ENCODE results near the gene RXFP4.

RXFP4 gene

GRCh38 chr1:155962599-155963211, 21.3 kb downstream of the RXFP4 start:
- DNase-seq = no peak

GRCh38 chr1:155964193-155964592, 22.8 kb downstream of the RXFP4 start:
- DNase-seq = no peak

GRCh38 chr1:155966135-155966534, 24.7 kb downstream of the RXFP4 start:
- DNase-seq = no peak

GRCh38 chr1:155966750-155967149, 25.3 kb downstream of the RXFP4 start:
- no peak for DNase-seq

- DNase-seq = no peak
Observed at GRCh38 chr1:155967341-155968050, 26.1 kb downstream of the RXFP4 start.

- no peak for DNase-seq
Observed at GRCh38 chr1:155968051-155968400, 26.6 kb downstream of the RXFP4 start.

- no peak for DNase-seq
Observed at GRCh38 chr1:155968670-155969069, 27.2 kb downstream of the RXFP4 start.

GRCh38 chr1:155969377-155969791, 27.9 kb downstream of the RXFP4 start:
- DNase-seq = no peak

- no peak for DNase-seq
Observed at GRCh38 chr1:155970531-155971167, 29.2 kb downstream of the RXFP4 start.

GRCh38 chr1:155971910-155972809, 30.7 kb downstream of the RXFP4 start:
- no peak for DNase-seq

GRCh38 chr1:155973723-155974122, 32.3 kb downstream of the RXFP4 start:
- DNase-seq = no peak

GRCh38 chr1:155974208-155975115, 33.0 kb downstream of the RXFP4 start:
- DNase-seq = no peak

- DNase-seq = no peak
Observed at GRCh38 chr1:155975375-155976061, 34.1 kb downstream of the RXFP4 start.

- DNase-seq = no peak
Observed at GRCh38 chr1:155976062-155976912, 34.8 kb downstream of the RXFP4 start.

GRCh38 chr1:155976913-155977689, 35.7 kb downstream of the RXFP4 start:
- no peak for DNase-seq

GRCh38 chr1:155977690-155978324, 36.4 kb downstream of the RXFP4 start:
- no peak for DNase-seq

- DNase-seq = peak; percentile 40 to 44
Observed at GRCh38 chr1:155978325-155978972, 37.0 kb downstream of the RXFP4 start, which contains the start of gene ARHGEF2. Gene ARHGEF2 (minus strand): TSS chr1:155978547. CDS start chr1:155978427, 120 bp downstream.

- DNase-seq = no peak
Observed at GRCh38 chr1:155978973-155979429, 37.6 kb downstream of the RXFP4 start.
